Endothelial cell of umbilical vein (primary cell): Measurements from ENCODE around the gene TSBP1.

Source experiments
- EZH2 ChIP-seq: IDR thresholded peaks from 2 replicates; pipeline ENCODE4 v1.6.1; 2012; ENCODE audit warnings: borderline replicate concordance, low read depth, mild to moderate bottlenecking, moderate library complexity, low read length, inconsistent platforms; ENCODE audit not compliant: severe bottlenecking
- TF ChIP-seq, protein P1 (sequence below), 2 donors: IDR thresholded peaks; 1 replicate in 1 of 2; 2 replicates in 1 of 2; pipeline ENCODE4 v1.5.1; 2011; ENCODE audit warnings: low read length in 2 of 2, mild to moderate bottlenecking in 2 of 2, moderate library complexity in 2 of 2, control low read depth in 1 of 2, inconsistent platforms in 1 of 2, low read depth in 1 of 2; ENCODE audit not compliant: insufficient read depth in 1 of 2; ENCODE audit errors: extremely low read depth in 1 of 2

DNA sequence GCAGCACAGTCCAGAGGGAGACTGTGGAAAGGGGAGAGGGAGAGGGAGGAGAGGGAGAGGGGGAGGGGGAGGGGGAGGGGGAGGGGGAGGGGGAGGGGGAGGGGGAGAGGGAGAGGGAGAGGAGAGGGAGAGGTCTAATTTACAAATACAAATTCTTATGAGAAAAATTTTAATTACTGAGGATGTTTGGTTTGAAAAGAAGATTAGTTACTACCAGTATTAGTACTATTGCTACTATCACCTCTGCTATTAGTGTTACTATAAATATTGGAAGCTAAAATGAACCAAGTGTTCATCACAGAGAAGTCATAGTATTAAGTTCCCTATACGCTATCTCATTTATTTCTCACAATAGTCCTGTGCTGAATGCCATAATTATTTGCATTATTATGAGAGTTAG is 14.3 kb upstream of the TSBP1 start:
- TF ChIP-seq, protein P1, sequence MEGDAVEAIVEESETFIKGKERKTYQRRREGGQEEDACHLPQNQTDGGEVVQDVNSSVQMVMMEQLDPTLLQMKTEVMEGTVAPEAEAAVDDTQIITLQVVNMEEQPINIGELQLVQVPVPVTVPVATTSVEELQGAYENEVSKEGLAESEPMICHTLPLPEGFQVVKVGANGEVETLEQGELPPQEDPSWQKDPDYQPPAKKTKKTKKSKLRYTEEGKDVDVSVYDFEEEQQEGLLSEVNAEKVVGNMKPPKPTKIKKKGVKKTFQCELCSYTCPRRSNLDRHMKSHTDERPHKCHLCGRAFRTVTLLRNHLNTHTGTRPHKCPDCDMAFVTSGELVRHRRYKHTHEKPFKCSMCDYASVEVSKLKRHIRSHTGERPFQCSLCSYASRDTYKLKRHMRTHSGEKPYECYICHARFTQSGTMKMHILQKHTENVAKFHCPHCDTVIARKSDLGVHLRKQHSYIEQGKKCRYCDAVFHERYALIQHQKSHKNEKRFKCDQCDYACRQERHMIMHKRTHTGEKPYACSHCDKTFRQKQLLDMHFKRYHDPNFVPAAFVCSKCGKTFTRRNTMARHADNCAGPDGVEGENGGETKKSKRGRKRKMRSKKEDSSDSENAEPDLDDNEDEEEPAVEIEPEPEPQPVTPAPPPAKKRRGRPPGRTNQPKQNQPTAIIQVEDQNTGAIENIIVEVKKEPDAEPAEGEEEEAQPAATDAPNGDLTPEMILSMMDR (IDR thresholded peaks at IDR 0.05; ENCODE audit: extremely low read depth in 1 of 2, insufficient read depth in 1 of 2, low read depth in 1 of 2, low read length in 2 of 2) = no peak
- no peak for TF ChIP-seq EZH2
